ENCODE measurements around the gene RDH16.

GRCh38 chr12:56908136-56908535, 49.3 kb downstream of the RDH16 start:
- TF ChIP-seq, protein P1, sequence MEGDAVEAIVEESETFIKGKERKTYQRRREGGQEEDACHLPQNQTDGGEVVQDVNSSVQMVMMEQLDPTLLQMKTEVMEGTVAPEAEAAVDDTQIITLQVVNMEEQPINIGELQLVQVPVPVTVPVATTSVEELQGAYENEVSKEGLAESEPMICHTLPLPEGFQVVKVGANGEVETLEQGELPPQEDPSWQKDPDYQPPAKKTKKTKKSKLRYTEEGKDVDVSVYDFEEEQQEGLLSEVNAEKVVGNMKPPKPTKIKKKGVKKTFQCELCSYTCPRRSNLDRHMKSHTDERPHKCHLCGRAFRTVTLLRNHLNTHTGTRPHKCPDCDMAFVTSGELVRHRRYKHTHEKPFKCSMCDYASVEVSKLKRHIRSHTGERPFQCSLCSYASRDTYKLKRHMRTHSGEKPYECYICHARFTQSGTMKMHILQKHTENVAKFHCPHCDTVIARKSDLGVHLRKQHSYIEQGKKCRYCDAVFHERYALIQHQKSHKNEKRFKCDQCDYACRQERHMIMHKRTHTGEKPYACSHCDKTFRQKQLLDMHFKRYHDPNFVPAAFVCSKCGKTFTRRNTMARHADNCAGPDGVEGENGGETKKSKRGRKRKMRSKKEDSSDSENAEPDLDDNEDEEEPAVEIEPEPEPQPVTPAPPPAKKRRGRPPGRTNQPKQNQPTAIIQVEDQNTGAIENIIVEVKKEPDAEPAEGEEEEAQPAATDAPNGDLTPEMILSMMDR (IDR thresholded peaks at IDR 0.05) = no peak
- TF ChIP-seq POLR2A (IDR thresholded peaks at IDR 0.05) = no peak

All from esophagus squamous epithelium (tissue), 4 donors.